ENCODE measurements around the gene PTPN4.
"Not testable (repeated sequence)": the region's sequence is repeated elsewhere in the genome, so short reads cannot be mapped to it uniquely, and the experiment has no call there.

PTPN4 gene

GRCh38 chr2:119804409-119804808, 44.7 kb downstream of the PTPN4 start:
- H3K36me3 ChIP-seq (ENCODE audit: control insufficient read depth in 1 of 2, insufficient read depth in 2 of 2, low read length in 2 of 2); H3K4me2 ChIP-seq (ENCODE audit: low read length); H3K9ac ChIP-seq (ENCODE audit: low read length); DNase-seq; H3K4me1 ChIP-seq (ENCODE audit: control insufficient read depth in 1 of 2, insufficient read depth in 2 of 2, low read length in 2 of 2); H3K9me3 ChIP-seq (ENCODE audit: insufficient read depth, low read depth, low read length); H2BK12ac ChIP-seq (ENCODE audit: low read length); H3K79me1 ChIP-seq (ENCODE audit: low read length); H3K27me3 ChIP-seq (ENCODE audit: insufficient read depth, low read length); H4K12ac ChIP-seq (ENCODE audit: low read depth, low read length); H2BK120ac ChIP-seq (ENCODE audit: insufficient read depth, low read length, poor library complexity); H4K91ac ChIP-seq (ENCODE audit: low read depth, low read length); H2AFZ ChIP-seq (ENCODE audit: insufficient read depth, low read length, poor library complexity); H3K27ac ChIP-seq (ENCODE audit: low read depth, low read length); H2BK5ac ChIP-seq (ENCODE audit: low read depth, low read length, poor library complexity); H2AK5ac ChIP-seq (ENCODE audit: low read length); H3K4me3 ChIP-seq (ENCODE audit: low read depth, low read length); H3K14ac ChIP-seq (ENCODE audit: low read length); H3K79me2 ChIP-seq (ENCODE audit: control insufficient read depth, insufficient read depth, low read length, poor library complexity); H4K8ac ChIP-seq (ENCODE audit: low read depth, low read length); H3K23ac ChIP-seq (ENCODE audit: low read length); H3K4ac ChIP-seq (ENCODE audit: low read depth, low read length); H3K18ac ChIP-seq (ENCODE audit: low read length): not testable (repeated sequence)
- WGBS (ENCODE audit: extremely low coverage, insufficient coverage, insufficient read length) = no CpG with 5 or more reads among the region's 6 CpGs

DNA sequence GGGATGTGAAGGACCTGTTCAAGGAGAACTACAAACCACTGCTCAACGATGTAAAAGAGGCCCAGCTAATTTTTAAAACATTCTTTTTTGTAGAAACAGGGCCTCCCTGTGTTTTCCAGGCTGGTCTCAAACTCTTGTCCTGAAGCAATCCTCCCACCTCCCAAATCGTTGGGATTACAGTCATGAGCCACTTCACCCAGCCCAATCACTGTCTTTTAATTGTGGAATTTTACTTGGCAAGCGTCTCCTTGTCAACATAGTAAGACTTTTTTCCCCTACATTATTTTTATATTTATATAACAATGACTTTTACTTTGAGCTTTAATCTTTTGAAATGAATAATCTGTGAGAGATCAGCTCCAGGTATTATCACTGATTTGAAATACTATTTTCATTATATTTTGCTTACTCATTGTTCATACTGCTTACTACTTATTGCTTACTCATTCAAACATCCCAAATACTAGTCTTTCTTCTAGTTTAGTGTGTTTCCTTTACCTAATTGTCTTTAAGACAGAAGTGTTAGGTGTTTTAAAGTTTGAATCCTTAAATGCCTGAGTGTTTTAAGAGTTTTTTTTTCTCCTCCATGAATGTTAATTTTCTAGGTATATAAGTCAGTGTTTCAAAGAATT, 48.9 kb downstream of the PTPN4 start:
- no peak overlapping the region for H3K4me2 ChIP-seq (ENCODE audit: low read length)
- H3K79me2 ChIP-seq (ENCODE audit: control insufficient read depth, insufficient read depth, low read length, poor library complexity) = no peaks in the 10 kb centered on the region
- H4K12ac ChIP-seq (ENCODE audit: low read depth, low read length) = no peak overlapping the region
- no peaks in the 10 kb centered on the region for H3K36me3 ChIP-seq (ENCODE audit: control insufficient read depth in 1 of 2, insufficient read depth in 2 of 2, low read length in 2 of 2)
- no peaks in the 10 kb centered on the region for H3K79me1 ChIP-seq (ENCODE audit: low read length)
- H3K4me1 ChIP-seq (ENCODE audit: control insufficient read depth in 1 of 2, insufficient read depth in 2 of 2, low read length in 2 of 2) = no peaks in the 10 kb centered on the region
- no peak overlapping the region for H4K91ac ChIP-seq (ENCODE audit: low read depth, low read length)
- no peak overlapping the region for H4K8ac ChIP-seq (ENCODE audit: low read depth, low read length)
- no peaks in the 10 kb centered on the region for H3K27me3 ChIP-seq (ENCODE audit: insufficient read depth, low read length)
- no peak for DNase-seq
- H2AFZ ChIP-seq (ENCODE audit: insufficient read depth, low read length, poor library complexity) = no peak overlapping the region
- no peak overlapping the region for H2BK120ac ChIP-seq (ENCODE audit: insufficient read depth, low read length, poor library complexity)
- H2BK5ac ChIP-seq (ENCODE audit: low read depth, low read length, poor library complexity) = no peak overlapping the region
- no peak overlapping the region for H3K14ac ChIP-seq (ENCODE audit: low read length)
- WGBS (ENCODE audit: extremely low coverage, insufficient coverage, insufficient read length) = no CpG with 5 or more reads among the region's 3 CpGs
- H3K18ac ChIP-seq (ENCODE audit: low read length) = no peak overlapping the region
- no peak overlapping the region for H3K9ac ChIP-seq (ENCODE audit: low read length)
- no peaks in the 10 kb centered on the region for H3K9me3 ChIP-seq (ENCODE audit: insufficient read depth, low read depth, low read length)
- H3K4ac ChIP-seq (ENCODE audit: low read depth, low read length) = no peak overlapping the region
- no peak overlapping the region for H3K27ac ChIP-seq (ENCODE audit: low read depth, low read length)
- H2BK12ac ChIP-seq (ENCODE audit: low read length) = no peak overlapping the region
- no peak overlapping the region for H3K4me3 ChIP-seq (ENCODE audit: low read depth, low read length)
- no peak overlapping the region for H3K23ac ChIP-seq (ENCODE audit: low read length)
- no peak overlapping the region for H2AK5ac ChIP-seq (ENCODE audit: low read length)

DNA sequence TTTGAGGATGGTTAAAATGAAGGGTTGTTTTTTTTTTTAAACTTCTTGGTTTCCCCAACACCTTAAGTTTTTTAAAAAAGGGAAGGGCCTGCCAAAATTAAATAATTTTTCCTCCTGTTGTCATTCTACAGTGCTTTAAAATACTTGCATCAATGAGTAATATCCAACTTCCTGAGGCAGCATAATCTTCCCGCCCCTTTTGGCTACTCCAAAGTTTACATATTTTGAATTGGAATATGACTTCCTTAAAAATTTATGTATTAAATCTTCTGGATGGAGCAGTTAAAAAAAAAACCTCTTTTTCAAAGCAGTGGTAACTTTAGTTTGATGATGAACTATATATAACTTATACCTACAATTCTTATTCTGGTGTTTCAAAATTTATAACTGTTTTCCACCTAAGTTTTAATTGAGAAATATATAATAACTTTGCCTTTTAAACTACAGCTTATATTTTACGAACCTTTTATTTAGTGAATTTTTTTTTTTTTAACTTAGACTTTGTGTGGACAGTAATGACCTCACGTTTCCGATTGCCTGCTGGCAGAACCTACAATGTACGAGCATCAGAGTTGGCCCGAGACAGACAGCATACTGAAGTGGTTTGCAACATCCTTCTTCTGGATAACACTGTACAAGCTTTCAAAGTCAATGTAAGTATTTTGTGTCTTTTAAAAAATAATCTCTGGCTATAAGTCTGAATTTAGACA, 49.8 kb downstream of the PTPN4 start:
- Histone ChIP-seq H3K9ac (ENCODE audit: low read length) (no peak overlapping the region), H3K36me3 (ENCODE audit: control insufficient read depth in 1 of 2, insufficient read depth in 2 of 2, low read length in 2 of 2) (no peaks in the 10 kb centered on the region), H3K79me1 (ENCODE audit: low read length) (no peaks in the 10 kb centered on the region), H4K12ac (ENCODE audit: low read depth, low read length) (no peak overlapping the region), H3K23ac (ENCODE audit: low read length) (no peak overlapping the region), H2AK5ac (ENCODE audit: low read length) (no peak overlapping the region), H3K79me2 (ENCODE audit: control insufficient read depth, insufficient read depth, low read length, poor library complexity) (no peaks in the 10 kb centered on the region), H3K27me3 (ENCODE audit: insufficient read depth, low read length) (no peaks in the 10 kb centered on the region), H3K9me3 (ENCODE audit: insufficient read depth, low read depth, low read length) (no peaks in the 10 kb centered on the region), H3K4me2 (ENCODE audit: low read length) (no peak overlapping the region), H3K14ac (ENCODE audit: low read length) (no peak overlapping the region), H2BK120ac (ENCODE audit: insufficient read depth, low read length, poor library complexity) (no peak overlapping the region), H4K91ac (ENCODE audit: low read depth, low read length) (no peak overlapping the region), H2BK5ac (ENCODE audit: low read depth, low read length, poor library complexity) (no peak overlapping the region), H4K8ac (ENCODE audit: low read depth, low read length) (no peak overlapping the region), H3K4me1 (ENCODE audit: control insufficient read depth in 1 of 2, insufficient read depth in 2 of 2, low read length in 2 of 2) (no peaks in the 10 kb centered on the region), H3K4me3 (ENCODE audit: low read depth, low read length) (no peak overlapping the region), H2BK12ac (ENCODE audit: low read length) (no peak overlapping the region), H3K18ac (ENCODE audit: low read length) (no peak overlapping the region), H3K4ac (ENCODE audit: low read depth, low read length) (no peak overlapping the region), H2AFZ (ENCODE audit: insufficient read depth, low read length, poor library complexity) (no peak overlapping the region), H3K27ac (ENCODE audit: low read depth, low read length) (no peak overlapping the region)
- WGBS (ENCODE audit: extremely low coverage, insufficient coverage, insufficient read length) = no CpG with 5 or more reads among the region's 6 CpGs
- no peak for DNase-seq

DNA sequence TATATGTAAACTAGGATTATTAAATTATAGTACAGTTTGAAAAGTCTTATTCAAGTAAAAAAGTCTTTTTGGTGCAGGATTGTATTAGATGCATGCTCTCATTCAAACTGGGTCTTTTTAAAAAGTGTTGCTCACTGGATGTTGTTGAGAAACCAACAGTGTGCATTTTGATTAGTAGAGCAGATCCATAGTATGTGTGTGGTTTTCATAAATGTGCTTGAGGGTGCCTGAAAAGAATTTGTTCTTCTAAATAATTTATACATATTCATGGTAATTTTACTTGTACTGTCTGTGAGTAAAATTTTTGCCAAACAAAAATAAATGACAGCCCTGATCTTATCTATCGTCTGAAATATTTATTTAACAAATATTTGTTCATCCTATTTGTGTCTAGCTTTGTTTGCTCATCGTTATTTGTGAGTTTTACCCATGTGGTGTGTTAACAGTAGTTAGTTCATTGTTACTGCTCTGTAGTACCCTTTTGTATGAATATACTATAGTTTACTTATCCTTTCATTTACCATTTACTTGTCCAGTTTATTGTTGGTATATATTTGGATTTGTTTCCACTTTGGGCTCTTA, 50.4 kb downstream of the PTPN4 start:
- no peaks in the 10 kb centered on the region for H3K27me3 ChIP-seq (ENCODE audit: insufficient read depth, low read length)

More for the DNA sequence above, 50.4 kb downstream of the PTPN4 start:
- Histone ChIP-seq H2BK5ac (ENCODE audit: low read depth, low read length, poor library complexity) (no peak overlapping the region), H3K9ac (ENCODE audit: low read length) (no peak overlapping the region), H3K4me3 (ENCODE audit: low read depth, low read length) (no peak overlapping the region), H4K8ac (ENCODE audit: low read depth, low read length) (no peak overlapping the region), H3K23ac (ENCODE audit: low read length) (no peak overlapping the region), H3K9me3 (ENCODE audit: insufficient read depth, low read depth, low read length) (no peaks in the 10 kb centered on the region), H3K36me3 (ENCODE audit: control insufficient read depth in 1 of 2, insufficient read depth in 2 of 2, low read length in 2 of 2) (no peaks in the 10 kb centered on the region), H2AFZ (ENCODE audit: insufficient read depth, low read length, poor library complexity) (no peak overlapping the region), H3K4me2 (ENCODE audit: low read length) (no peak overlapping the region), H4K91ac (ENCODE audit: low read depth, low read length) (no peak overlapping the region), H2BK120ac (ENCODE audit: insufficient read depth, low read length, poor library complexity) (no peak overlapping the region), H3K4me1 (ENCODE audit: control insufficient read depth in 1 of 2, insufficient read depth in 2 of 2, low read length in 2 of 2) (no peaks in the 10 kb centered on the region), H3K27ac (ENCODE audit: low read depth, low read length) (no peak overlapping the region), H3K18ac (ENCODE audit: low read length) (no peak overlapping the region), H4K12ac (ENCODE audit: low read depth, low read length) (no peak overlapping the region), H2BK12ac (ENCODE audit: low read length) (no peak overlapping the region), H3K79me2 (ENCODE audit: control insufficient read depth, insufficient read depth, low read length, poor library complexity) (no peaks in the 10 kb centered on the region), H3K79me1 (ENCODE audit: low read length) (no peaks in the 10 kb centered on the region), H2AK5ac (ENCODE audit: low read length) (no peak overlapping the region), H3K4ac (ENCODE audit: low read depth, low read length) (no peak overlapping the region), H3K14ac (ENCODE audit: low read length) (no peak overlapping the region)
- DNase-seq = no peak
- WGBS (ENCODE audit: extremely low coverage, insufficient coverage, insufficient read length) = no CpG with 5 or more reads among the region's 2 CpGs

All from trophoblast cell (in vitro differentiated cells and primary cell).